ENCODE data around the gene BTBD9.

BTBD9 gene

DNA sequence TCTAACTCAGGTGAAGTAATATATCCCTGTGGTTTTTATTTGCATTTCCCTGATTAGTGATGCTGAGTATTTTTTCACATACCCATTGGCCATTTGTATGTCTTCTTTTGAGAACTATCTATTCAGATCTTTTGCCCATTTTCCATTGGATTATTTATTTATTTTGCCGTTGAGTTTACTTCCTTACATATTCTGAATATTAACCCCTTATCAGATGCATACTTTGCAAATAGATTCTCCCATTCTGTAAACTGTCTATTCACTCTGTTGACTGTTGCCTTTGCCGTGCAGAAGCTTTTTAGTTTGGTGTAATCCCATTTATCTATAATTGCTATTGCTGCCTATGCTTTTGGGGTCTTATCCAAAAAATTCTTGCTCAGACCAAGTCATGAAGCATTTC lies 336.9 kb downstream of the BTBD9 start:
- Histone ChIP-seq H3K36me3 (ENCODE audit: control insufficient read depth, insufficient read depth, low read length) (no peaks in the 10 kb centered on the region), H3K4me1 (ENCODE audit: control insufficient read depth, insufficient read depth, low read length, poor library complexity, severe bottlenecking) (peaks cover 20% of the 10 kb centered on the region), H3K9me3 (ENCODE audit: control insufficient read depth, low read length) (no peaks in the 10 kb centered on the region), H3K27ac (ENCODE audit: low read depth, low read length, severe bottlenecking) (no peak overlapping the region), H3K4me3 (ENCODE audit: extremely low read depth, insufficient read depth, low read length, poor library complexity, severe bottlenecking) (no peak overlapping the region)
- no CpG with 5 or more reads among the region's 2 CpGs for WGBS, 2 experiments (ENCODE audit: insufficient coverage in 2 of 2)

DNA sequence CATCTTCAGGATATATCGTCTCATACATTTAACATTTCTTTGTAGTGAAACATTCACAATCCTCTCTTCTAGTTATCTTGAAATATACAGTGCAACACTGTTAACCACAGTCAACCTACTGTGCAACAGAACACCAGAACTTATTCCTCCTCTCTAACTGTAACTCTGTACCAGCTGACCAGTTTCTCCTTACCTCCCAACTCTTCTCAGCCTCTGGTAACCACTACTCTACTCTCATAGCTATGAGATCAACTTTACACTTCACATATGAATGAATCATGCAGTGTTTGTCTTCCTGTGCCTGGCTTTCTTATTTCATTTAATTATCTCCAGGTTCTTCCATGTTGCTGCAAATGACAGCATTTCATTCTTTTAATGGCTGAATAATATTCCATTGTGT lies 337.6 kb downstream of the BTBD9 start:
- Histone ChIP-seq H3K9me3 (ENCODE audit: control insufficient read depth, low read length) (no peaks in the 10 kb centered on the region), H3K36me3 (ENCODE audit: control insufficient read depth, insufficient read depth, low read length) (no peaks in the 10 kb centered on the region)
- 100% methylated on average over 1 of the region's 1 CpG for WGBS, 2 experiments (ENCODE audit: insufficient coverage in 2 of 2)

DNA sequence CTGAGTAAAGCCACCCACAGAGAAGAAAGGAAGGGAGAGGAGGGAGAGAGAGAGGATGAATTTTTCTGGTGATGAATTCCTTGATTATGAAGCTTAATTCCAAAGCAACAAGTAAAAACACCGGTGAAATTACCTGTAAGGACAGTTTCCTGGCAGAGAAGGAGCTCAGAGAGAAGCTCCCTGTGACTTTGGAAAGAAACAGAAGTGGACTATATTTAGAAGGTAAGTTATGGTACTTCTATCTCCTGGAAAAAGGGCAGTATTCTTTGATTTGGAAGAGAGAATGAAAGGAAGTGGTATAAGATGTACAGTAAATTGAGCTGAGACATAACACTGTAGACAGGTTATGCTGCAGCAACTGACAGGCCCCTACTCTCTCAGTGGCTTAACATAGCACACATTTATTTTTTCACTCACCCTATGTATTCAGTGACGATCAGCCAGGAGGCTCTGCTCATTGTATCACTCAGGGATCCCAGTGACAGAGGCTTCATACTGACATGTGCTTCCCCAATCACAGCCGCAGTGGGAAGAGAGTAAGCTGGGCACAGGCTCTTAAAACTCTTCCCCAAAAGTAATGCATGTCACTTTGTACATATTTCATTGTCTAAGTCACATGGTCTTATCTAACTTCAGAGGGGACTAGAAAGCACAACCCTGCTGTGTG lies 349.5 kb downstream of the BTBD9 start:
- Histone ChIP-seq H3K36me3 (ENCODE audit: control insufficient read depth, insufficient read depth, low read length) (no peaks in the 10 kb centered on the region), H3K9me3 (ENCODE audit: control insufficient read depth, low read length) (no peaks in the 10 kb centered on the region), H3K4me3 (ENCODE audit: extremely low read depth, insufficient read depth, low read length, poor library complexity, severe bottlenecking) (no peak overlapping the region), H3K4me1 (ENCODE audit: control insufficient read depth, insufficient read depth, low read length, poor library complexity, severe bottlenecking) (no peaks in the 10 kb centered on the region), H3K27ac (ENCODE audit: low read depth, low read length, severe bottlenecking) (no peak overlapping the region)
- 53 to 80% methylated on average over 3 of the region's 3 CpGs for WGBS, 2 experiments (ENCODE audit: insufficient coverage in 2 of 2)

More for the DNA sequence above, 337.6 kb downstream of the BTBD9 start:
- Histone ChIP-seq H3K27ac (ENCODE audit: low read depth, low read length, severe bottlenecking) (no peak overlapping the region), H3K4me3 (ENCODE audit: extremely low read depth, insufficient read depth, low read length, poor library complexity, severe bottlenecking) (no peak overlapping the region), H3K4me1 (ENCODE audit: control insufficient read depth, insufficient read depth, low read length, poor library complexity, severe bottlenecking) (peaks cover 12% of the 10 kb centered on the region)

DNA sequence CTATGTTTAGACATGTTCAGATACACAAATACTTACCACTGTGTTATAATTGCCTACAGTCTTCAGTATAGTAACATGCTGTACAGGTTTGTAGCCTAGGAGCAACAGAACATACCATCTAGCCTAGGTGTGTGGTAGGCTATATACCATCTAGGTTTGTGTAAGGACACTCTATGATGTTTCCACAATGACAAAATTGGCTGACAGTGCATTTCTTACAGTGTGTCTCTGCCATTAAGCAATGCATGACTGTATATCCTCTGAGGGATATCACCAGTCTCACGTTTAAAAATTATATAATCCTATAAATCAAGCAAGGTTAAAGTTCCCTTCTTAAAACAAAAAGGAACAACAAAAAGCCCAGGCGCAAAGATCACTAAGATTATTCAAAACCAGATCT lies 352.2 kb downstream of the BTBD9 start:
- Histone ChIP-seq H3K9me3 (ENCODE audit: control insufficient read depth, low read length) (no peaks in the 10 kb centered on the region), H3K4me1 (ENCODE audit: control insufficient read depth, insufficient read depth, low read length, poor library complexity, severe bottlenecking) (peaks cover 8% of the 10 kb centered on the region), H3K4me3 (ENCODE audit: extremely low read depth, insufficient read depth, low read length, poor library complexity, severe bottlenecking) (no peak overlapping the region), H3K27ac (ENCODE audit: low read depth, low read length, severe bottlenecking) (no peak overlapping the region), H3K36me3 (ENCODE audit: control insufficient read depth, insufficient read depth, low read length) (no peaks in the 10 kb centered on the region)
- WGBS, 2 experiments (ENCODE audit: insufficient coverage in 2 of 2) = no CpG with 5 or more reads among the region's 2 CpGs

DNA sequence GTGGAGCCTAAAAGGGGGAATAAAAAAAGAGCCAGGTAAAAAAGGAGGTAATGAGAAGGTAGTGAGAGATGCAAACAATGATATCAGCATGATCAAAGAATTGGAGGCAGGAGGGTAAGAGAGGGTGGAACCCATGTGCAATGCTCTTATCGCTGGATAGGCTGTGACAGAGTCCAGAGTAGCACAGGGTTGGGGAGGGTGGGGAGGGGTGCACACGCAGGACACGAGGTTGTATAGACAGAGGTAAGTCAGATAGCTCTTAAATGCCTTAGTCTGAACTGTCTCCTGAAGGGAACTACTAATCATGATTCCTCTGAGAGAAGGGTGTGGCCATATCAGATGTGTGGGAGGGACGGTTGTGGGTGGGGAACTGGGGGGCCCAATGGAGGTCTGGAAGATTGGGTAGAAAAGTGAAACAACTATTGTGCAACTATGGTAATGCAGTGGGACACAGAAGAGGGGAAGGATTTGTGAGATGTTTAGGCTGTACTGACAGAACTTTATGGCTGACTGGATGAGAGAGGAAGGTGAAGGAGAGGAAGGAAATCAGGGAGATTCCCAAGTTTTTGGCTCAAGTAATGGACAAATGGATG lies 354.8 kb downstream of the BTBD9 start:
- Histone ChIP-seq H3K4me3 (ENCODE audit: extremely low read depth, insufficient read depth, low read length, poor library complexity, severe bottlenecking) (no peak overlapping the region), H3K27ac (ENCODE audit: low read depth, low read length, severe bottlenecking) (no peak overlapping the region)
- WGBS, 2 experiments (ENCODE audit: insufficient coverage in 2 of 2) = 85 to 94% methylated on average over 4 of the region's 4 CpGs

DNA sequence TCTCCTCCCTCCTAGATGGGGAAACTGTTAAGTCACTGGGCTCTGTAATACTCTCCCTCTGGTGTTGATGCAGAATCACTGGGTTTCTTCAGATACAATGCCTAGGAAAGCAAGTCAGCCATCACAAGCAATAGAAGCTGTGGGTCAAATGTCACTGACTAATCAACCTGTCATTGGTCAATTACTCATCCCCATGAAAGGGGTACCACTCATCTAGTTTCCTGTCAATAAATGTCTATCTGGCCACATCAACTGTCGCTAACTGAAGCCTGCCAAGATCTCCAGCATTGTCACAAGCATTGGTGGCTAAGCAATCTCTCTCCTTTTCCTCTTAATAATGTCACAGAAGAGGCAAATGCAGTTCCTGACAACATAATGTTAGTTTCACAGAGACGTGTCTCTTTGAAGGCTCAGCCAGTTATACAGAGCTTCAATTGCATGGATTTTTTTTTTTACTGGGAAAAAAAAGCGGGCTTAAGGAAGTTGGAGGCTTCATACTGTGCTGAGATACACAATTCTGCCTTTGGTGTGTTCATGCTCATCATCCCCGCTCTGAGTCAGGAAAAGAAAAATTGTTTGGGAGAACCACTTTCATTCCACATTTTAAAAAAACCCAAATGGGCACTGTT lies 355.9 kb downstream of the BTBD9 start:
- WGBS, 2 experiments (ENCODE audit: insufficient coverage in 2 of 2) = 87 to 95% methylated on average over 3 to 4 of the region's 4 CpGs

More for the DNA sequence above, 354.8 kb downstream of the BTBD9 start:
- H3K4me1 ChIP-seq (ENCODE audit: control insufficient read depth, insufficient read depth, low read length, poor library complexity, severe bottlenecking) = peaks cover 26% of the 10 kb centered on the region
- no peaks in the 10 kb centered on the region for H3K9me3 ChIP-seq (ENCODE audit: control insufficient read depth, low read length)
- H3K36me3 ChIP-seq (ENCODE audit: control insufficient read depth, insufficient read depth, low read length) = no peaks in the 10 kb centered on the region

DNA sequence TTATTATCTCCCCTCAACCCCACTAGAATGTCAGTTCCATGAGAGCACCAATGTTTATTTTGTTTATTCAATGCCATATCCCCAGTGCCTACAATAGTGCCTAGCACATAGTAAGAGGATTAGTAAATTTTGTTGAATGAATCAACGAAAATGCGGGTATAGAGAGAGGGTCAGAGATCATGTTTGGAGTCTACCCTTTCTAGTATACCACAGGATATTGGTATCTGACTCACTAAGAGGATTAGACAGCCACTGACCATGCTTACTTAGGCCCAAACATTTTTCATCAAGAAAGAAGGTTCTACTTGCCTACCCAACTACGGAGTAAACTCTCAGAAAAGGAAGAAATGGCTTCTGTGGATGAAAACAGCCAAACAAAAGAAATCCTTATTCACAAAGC lies 356.8 kb downstream of the BTBD9 start:
- no peaks in the 10 kb centered on the region for H3K9me3 ChIP-seq (ENCODE audit: control insufficient read depth, low read length)
- no CpG with 5 or more reads among the region's 3 CpGs for WGBS, 2 experiments (ENCODE audit: insufficient coverage in 2 of 2)
- H3K36me3 ChIP-seq (ENCODE audit: control insufficient read depth, insufficient read depth, low read length) = no peaks in the 10 kb centered on the region
- no peak overlapping the region for H3K4me3 ChIP-seq (ENCODE audit: extremely low read depth, insufficient read depth, low read length, poor library complexity, severe bottlenecking)
- peaks cover 30% of the 10 kb centered on the region for H3K4me1 ChIP-seq (ENCODE audit: control insufficient read depth, insufficient read depth, low read length, poor library complexity, severe bottlenecking)
- no peak overlapping the region for H3K27ac ChIP-seq (ENCODE audit: low read depth, low read length, severe bottlenecking)

More for the DNA sequence above, 355.9 kb downstream of the BTBD9 start:
- Histone ChIP-seq H3K27ac (ENCODE audit: low read depth, low read length, severe bottlenecking) (no peak overlapping the region), H3K36me3 (ENCODE audit: control insufficient read depth, insufficient read depth, low read length) (no peaks in the 10 kb centered on the region), H3K4me3 (ENCODE audit: extremely low read depth, insufficient read depth, low read length, poor library complexity, severe bottlenecking) (no peak overlapping the region), H3K4me1 (ENCODE audit: control insufficient read depth, insufficient read depth, low read length, poor library complexity, severe bottlenecking) (peaks cover 30% of the 10 kb centered on the region), H3K9me3 (ENCODE audit: control insufficient read depth, low read length) (no peaks in the 10 kb centered on the region)

DNA sequence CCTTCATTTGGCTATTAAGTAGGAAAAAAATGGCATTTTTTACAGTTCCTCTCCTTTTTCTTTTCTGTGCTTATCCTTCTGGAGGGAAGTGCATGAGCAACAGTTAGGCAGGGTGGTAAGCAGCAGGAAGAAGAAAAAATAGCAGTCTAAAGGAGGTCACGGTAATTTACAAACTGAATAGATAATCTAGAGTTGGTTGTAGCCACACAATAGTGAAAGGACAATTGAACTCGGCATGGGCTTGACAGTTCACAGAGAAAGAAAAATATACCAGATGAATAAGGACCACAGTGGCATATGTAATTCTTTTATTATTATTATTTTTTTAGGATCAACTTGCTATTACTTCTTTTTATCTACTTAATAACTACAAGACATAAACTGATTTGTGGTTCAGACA lies 358.6 kb downstream of the BTBD9 start:
- H3K4me1 ChIP-seq (ENCODE audit: control insufficient read depth, insufficient read depth, low read length, poor library complexity, severe bottlenecking) = peaks cover 30% of the 10 kb centered on the region

DNA sequence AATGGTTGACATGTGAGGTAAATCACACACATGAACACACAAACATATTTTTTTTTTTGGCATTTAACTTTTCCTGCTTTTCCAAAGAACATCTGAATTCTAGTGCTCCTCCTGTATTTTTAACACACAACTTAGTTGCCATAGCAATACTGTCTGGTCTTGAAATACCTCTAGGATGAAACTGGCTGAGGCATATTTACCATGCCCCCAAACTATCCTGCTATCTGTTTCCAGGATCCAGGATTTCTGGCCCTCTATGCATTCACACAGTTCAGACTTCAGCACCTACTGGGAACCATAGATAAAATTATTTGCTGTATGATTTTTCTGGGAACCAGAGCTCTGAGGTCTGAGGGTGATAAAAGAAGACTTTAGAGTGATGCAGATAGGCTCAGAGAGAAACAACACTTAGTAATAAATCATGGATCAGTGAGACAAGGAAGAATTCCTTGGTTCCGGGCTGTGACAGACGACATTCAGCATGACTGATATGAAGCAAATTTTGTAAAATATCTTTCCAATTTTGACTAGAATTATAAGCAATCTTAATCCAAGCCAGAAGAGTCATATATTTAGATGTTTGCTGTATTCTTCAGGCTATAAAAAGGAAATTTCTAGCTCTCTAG lies 359.7 kb downstream of the BTBD9 start:
- no CpG with 5 or more reads among the region's 2 CpGs for WGBS, 2 experiments (ENCODE audit: insufficient coverage in 2 of 2)
- H3K36me3 ChIP-seq (ENCODE audit: control insufficient read depth, insufficient read depth, low read length) = no peaks in the 10 kb centered on the region
- peaks cover 30% of the 10 kb centered on the region for H3K4me1 ChIP-seq (ENCODE audit: control insufficient read depth, insufficient read depth, low read length, poor library complexity, severe bottlenecking)
- no peak overlapping the region for H3K4me3 ChIP-seq (ENCODE audit: extremely low read depth, insufficient read depth, low read length, poor library complexity, severe bottlenecking)
- H3K27ac ChIP-seq (ENCODE audit: low read depth, low read length, severe bottlenecking) = peak overlapping the region; percentile 52
- H3K9me3 ChIP-seq (ENCODE audit: control insufficient read depth, low read length) = no peaks in the 10 kb centered on the region

More for the DNA sequence above, 358.6 kb downstream of the BTBD9 start:
- 13% methylated on average over 1 of the region's 2 CpGs; no CpG with 5 or more reads in 1 of the 2 experiments for WGBS, 2 experiments (ENCODE audit: insufficient coverage in 2 of 2)
- Histone ChIP-seq H3K27ac (ENCODE audit: low read depth, low read length, severe bottlenecking) (no peak overlapping the region), H3K36me3 (ENCODE audit: control insufficient read depth, insufficient read depth, low read length) (no peaks in the 10 kb centered on the region), H3K4me3 (ENCODE audit: extremely low read depth, insufficient read depth, low read length, poor library complexity, severe bottlenecking) (no peak overlapping the region), H3K9me3 (ENCODE audit: control insufficient read depth, low read length) (no peaks in the 10 kb centered on the region)

DNA sequence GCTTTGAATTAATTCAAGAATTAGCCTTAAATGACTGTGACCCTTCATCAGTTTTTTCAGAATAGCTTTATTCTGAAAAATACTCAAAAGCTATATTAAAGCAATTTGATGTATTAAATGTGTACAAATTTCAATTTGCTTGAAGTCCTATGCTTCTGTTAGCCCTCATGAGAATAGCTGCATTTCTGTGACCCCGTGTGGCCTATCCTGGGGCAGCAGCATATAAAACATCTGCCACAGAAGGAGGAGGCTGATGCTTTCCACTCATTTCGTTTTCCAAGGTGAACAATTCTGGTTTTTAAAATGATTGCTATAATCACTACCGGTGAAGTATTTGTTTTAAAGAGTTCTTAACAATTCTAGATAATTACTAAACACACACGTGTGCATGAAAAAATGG lies 360.3 kb downstream of the BTBD9 start:
- peak overlapping the region; percentile 52 for H3K27ac ChIP-seq (ENCODE audit: low read depth, low read length, severe bottlenecking)
- WGBS, 2 experiments (ENCODE audit: insufficient coverage in 2 of 2) = 38 to 40% methylated on average over 1 to 2 of the region's 4 CpGs
- peaks cover 30% of the 10 kb centered on the region for H3K4me1 ChIP-seq (ENCODE audit: control insufficient read depth, insufficient read depth, low read length, poor library complexity, severe bottlenecking)
- no peaks in the 10 kb centered on the region for H3K36me3 ChIP-seq (ENCODE audit: control insufficient read depth, insufficient read depth, low read length)
- no peaks in the 10 kb centered on the region for H3K9me3 ChIP-seq (ENCODE audit: control insufficient read depth, low read length)
- no peak overlapping the region for H3K4me3 ChIP-seq (ENCODE audit: extremely low read depth, insufficient read depth, low read length, poor library complexity, severe bottlenecking)

Measured in mesodermal cell (in vitro differentiated cells).